Rectal smooth muscle tissue (tissue), 1 donor: Measurements from ENCODE around the gene CNN1.
A peak's percentile ranks its signal among the peaks of the same experiment; 100 is the strongest.
"Not testable (repeated sequence)": the region's sequence is repeated elsewhere in the genome, so short reads cannot be mapped to it uniquely, and the experiment has no call there.

ENCODE experiments used
- H3K27ac ChIP-seq: one replicate; pipeline ENCODE4 v1.7.0; 2013; ENCODE audit warnings: low read depth, low read length, inconsistent platforms
- H3K27me3 ChIP-seq: one replicate; pipeline ENCODE4 v1.7.0; 2013; ENCODE audit warnings: low read length; ENCODE audit not compliant: control insufficient read depth, insufficient read depth
- H3K36me3 ChIP-seq: one replicate; pipeline ENCODE4 v1.7.0; 2013; ENCODE audit warnings: low read length; ENCODE audit not compliant: control insufficient read depth, insufficient read depth
- H3K4me1 ChIP-seq: one replicate; pipeline ENCODE4 v1.7.0; 2013; ENCODE audit warnings: low read length; ENCODE audit not compliant: control insufficient read depth, insufficient read depth
- H3K4me3 ChIP-seq: one replicate; pipeline ENCODE4 v1.7.0; 2013; ENCODE audit warnings: low read length
- H3K9ac ChIP-seq: one replicate; pipeline ENCODE4 v1.7.0; 2013; ENCODE audit warnings: low read length

The CNN1 gene

DNA sequence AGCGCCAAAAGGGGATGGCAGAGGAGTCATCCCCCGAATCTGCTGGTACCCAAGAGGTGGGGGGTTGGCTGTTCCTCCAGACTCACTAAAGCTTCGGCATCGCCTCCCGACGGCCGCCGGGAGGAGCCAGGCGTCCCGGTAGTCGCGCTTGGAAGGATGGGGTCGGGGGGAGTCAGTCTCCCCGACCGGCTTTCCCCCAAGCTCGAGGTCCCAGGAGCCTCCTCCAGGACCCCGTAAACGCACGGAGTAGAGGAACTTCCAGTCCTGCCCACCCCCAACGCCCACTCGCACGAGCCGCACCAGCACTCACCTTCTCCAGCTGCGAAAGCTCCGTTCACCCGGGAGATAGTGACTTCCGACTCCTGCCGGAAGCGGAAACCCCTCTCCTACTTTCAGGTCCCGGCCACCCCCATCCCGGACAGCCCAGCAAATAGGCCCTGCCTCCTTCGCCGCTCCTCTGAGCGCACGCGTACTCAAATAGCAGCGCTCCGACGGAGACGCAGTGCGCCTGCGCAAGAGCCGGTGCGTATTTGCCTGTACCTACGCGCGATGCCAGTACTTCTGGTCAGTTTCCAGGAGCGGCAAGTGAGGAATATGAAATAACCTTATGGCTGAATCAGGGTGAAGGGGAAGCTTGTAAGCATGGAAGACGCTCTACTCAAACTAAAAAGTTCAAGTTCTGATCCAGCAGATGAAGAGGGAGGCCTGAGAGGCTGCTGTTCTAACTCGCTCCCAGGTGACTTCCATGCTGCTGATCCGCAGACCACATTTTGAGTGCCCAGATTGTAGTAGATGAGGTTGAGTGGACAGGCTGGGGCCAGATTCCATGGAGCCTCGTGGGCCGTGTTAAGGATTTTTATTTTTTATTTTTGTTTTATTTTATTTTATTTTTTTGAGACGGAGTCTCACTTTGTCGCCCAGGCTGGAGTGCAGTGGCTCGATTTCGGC lies 20.5 kb downstream of the CNN1 start, which contains the start of gene ELOF1:
Gene ELOF1 (minus strand): TSS at position 350 of the 948 bp plus-strand sequence. CDS start 4,883 bp downstream, outside the sequence.
- Histone ChIP-seq H3K4me1 (peaks cover 5% of the 10 kb centered on the region), H3K4me3 (peak within 1 kb of the TSS; percentile 79), H3K27me3 (no peaks in the 10 kb centered on the region), H3K36me3 (peaks cover 7% of the 10 kb centered on the region), H3K27ac (peak within 1 kb of the TSS; percentile 50), H3K9ac (peak within 1 kb of the TSS; percentile 16)

DNA sequence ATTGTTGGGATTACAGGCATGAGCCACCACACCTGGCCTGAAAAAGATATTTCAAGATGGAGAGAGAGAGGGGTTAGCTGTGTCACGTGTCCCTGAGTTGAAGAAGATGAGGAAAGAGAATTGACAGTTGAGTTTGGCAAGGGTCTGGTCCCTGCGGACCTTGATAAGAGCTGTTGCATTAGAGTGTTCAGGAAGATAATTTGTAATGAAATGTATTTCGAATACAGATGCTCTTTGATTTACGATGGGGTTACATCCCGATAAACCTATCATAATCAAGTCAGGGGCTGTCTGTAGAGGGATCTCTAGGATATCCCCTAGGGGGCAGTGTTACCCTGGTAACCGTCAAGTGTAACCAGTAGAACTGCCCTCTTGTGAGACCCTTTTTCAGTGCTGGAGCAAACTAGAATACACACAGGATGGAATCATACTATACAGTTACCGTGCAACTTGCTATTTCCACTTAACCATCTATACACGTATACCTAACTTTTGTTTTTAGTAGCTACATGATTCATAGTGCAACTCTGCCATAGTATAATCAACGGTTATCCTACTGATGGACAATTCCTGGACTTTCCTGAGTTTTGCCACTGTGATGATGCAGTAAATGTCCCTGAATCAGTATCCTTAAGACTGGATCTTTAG lies 21.9 kb downstream of the CNN1 start:
- H3K4me3 ChIP-seq = peak overlapping the region; percentile 44
- no peaks in the 10 kb centered on the region for H3K27me3 ChIP-seq
- peaks cover 2% of the 10 kb centered on the region for H3K36me3 ChIP-seq
- H3K4me1 ChIP-seq = peaks cover 5% of the 10 kb centered on the region
- no peak overlapping the region for H3K27ac ChIP-seq
- H3K9ac ChIP-seq = no peak overlapping the region

DNA sequence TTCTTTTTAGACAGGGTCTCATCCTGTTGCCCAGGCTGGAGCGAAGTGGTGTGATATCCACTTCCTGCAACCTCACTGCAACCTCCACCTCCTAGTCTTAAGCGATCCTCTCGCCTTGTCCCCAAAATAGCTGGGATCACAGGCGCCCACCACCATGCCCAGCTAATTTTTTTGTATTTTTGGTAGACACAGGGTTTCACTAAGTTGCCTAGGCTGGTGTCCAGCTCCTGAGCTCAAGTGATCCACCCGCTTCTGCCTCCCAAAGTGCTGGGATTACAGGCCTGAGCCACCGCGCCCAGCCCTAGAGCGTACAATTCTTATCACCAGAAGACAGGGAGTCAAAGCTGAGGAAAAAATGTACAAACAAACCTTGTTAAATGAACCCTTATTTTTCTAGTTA lies 24.9 kb downstream of the CNN1 start:
- Histone ChIP-seq H3K4me3 (no peak overlapping the region), H3K27ac (no peak overlapping the region), H3K4me1 (no peaks in the 10 kb centered on the region), H3K27me3 (no peaks in the 10 kb centered on the region), H3K36me3 (no peaks in the 10 kb centered on the region), H3K9ac (no peak overlapping the region)

DNA sequence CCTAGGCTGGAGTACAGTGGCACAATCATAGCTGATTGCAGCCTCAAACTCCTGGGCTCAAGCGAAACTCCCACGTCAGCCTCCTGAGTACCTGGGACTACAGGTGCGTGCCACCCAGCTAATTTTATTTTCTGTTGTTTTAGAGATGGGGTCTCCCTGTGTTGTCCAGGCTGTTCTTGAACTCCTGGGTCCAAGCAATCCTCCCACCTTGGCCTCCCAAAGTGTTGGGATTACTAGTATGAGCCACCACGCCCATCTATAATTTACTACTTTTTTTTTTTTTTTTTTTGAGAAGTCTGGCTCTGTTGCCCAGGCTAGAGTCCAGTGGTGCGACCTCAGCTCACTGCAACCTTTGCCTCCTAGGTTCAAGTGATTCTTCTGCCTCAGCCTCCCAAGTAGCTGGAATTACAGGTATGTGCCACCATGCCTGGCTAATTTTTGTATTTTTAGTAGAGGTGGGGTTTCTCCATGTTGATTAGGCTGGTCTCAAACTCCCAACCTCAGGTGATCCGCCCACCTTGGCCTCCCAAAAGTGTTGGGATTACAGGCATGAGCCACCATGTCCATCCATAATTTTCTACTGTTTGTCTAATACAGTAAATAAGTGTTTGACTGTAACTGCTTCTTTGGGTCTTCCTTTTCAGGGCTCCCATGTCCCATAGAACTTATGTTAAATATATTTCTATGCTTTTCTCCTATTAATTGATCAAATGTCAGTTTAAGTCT lies 25.6 kb downstream of the CNN1 start:
- H3K27me3 ChIP-seq, H3K4me1 ChIP-seq, H3K27ac ChIP-seq, H3K4me3 ChIP-seq, H3K36me3 ChIP-seq, H3K9ac ChIP-seq: not testable (repeated sequence)

DNA sequence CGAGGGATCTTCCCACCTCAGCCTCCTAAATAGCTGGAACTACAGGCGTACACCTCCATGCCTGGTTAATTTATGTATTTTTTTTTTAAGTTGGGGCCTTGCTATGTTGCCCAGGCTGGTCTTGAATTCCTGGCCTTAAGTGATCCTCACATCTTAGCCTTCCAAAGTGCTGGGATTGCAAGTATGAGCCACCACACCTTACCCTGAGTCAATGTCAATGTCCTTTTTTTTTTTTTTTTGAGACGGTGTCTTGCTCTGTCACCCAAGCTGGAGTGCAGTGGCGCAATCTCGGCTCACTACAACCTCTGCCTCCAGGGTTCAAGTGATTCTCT lies 27.0 kb downstream of the CNN1 start:
- not testable (repeated sequence) for H3K27me3 ChIP-seq, H3K36me3 ChIP-seq, H3K27ac ChIP-seq, H3K4me3 ChIP-seq, H3K4me1 ChIP-seq, H3K9ac ChIP-seq

DNA sequence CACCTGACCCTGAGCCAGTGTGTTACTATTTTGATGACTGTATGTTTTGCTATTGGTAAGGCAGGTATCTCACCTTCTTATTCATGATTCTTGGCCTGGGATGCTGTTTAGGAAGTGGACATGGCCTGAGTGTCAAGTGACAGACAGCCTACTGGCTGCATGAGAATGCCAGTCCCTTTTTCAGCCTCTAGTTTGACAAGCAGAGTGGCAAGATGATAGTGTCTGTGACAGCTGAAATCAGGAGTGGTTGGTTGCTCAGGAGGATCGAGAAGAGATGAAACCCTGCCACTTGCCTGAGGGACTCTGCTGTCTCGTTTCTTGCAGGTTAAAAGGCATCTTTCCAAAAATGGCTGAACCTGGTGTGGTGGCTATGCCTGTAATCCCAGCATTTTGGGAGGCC lies 27.5 kb downstream of the CNN1 start:
- Histone ChIP-seq H3K4me3 (no peak overlapping the region), H3K36me3 (no peaks in the 10 kb centered on the region), H3K4me1 (no peaks in the 10 kb centered on the region), H3K9ac (no peak overlapping the region), H3K27ac (no peak overlapping the region), H3K27me3 (no peaks in the 10 kb centered on the region)

DNA sequence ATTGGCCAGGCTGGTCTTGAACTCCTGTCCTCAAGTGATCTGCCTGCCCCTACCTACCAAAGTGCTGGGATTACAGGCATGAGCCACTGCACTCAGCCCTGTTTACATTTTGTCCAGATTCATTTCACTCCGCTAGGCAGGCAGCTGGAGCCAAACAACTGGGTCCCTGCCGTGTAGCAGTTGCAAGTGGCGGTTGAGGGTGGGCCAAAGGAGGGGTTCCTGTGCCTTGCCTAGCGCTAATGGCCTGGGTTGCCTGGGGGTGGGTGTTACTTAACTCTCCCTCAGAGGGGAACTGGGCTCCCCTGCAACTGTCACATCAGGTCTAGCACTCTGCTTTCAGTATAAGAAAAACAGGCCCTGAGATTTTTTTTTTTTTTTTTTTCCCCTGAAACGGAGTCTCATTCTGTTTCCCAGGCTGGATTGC lies 31.4 kb downstream of the CNN1 start:
- no peak overlapping the region for H3K27ac ChIP-seq
- no peaks in the 10 kb centered on the region for H3K36me3 ChIP-seq
- no peak overlapping the region for H3K4me3 ChIP-seq
- H3K27me3 ChIP-seq = no peaks in the 10 kb centered on the region
- H3K4me1 ChIP-seq = no peaks in the 10 kb centered on the region
- no peak overlapping the region for H3K9ac ChIP-seq

DNA sequence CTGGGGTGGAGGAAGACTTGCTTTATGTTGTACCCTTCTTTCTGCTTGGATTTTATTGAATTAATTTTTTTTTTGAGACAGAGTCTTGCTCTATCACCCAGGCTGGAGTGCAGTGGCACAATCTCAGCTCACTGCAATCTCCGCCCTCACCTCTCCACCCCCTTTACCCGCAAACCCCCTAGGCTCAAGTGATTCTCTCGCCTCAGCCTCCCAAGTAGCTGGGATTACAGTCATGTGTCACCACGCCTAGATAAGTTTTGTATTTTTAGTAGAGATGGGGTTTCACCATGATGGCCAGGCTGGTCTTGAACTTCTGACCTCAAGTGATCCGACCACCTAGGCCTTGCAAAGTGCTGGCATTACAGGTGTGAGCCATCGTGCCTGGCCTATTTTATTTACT lies 34.7 kb downstream of the CNN1 start:
- not testable (repeated sequence) for H3K4me1 ChIP-seq, H3K36me3 ChIP-seq, H3K4me3 ChIP-seq, H3K27ac ChIP-seq, H3K9ac ChIP-seq, H3K27me3 ChIP-seq

DNA sequence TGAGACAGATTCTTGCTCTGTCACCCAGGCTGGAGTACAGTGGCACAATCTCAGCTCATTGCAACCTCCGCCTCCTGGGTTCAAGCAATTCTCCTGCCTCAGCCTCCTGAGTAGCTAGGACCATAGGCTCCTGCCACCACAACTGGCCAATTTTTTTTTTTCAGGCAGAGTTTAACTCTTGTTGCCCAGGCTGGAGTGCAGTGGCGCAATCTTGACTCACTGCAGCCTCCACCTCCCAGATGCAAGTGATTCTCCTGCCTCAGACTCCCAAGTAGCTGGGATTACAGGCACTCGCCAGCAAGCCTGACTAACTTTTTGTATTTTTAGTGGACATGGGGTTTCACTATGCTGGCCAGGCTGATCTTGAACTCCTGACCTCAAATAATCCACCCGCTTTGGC lies 35.1 kb downstream of the CNN1 start:
- H3K27ac ChIP-seq, H3K36me3 ChIP-seq, H3K27me3 ChIP-seq, H3K9ac ChIP-seq, H3K4me1 ChIP-seq, H3K4me3 ChIP-seq: not testable (repeated sequence)

DNA sequence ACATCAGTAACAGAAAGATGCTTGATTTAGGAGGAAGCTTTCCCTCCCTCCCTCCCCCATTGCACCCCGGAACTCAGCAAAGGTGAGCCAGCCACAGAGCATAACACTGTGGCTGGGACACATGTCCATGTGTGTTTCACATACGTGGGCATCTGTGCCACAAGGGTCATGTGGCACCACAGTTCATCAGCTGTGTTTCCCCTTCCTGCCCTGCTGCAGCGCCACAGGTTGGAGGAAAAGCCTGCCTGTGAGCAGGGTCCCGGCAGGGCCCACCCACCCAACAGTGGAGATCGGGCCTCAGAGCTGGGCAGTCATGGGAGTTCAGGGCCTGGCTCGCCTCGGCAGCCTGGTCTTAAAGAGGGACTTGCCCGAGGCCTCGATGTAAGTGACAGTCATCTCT lies 36.0 kb downstream of the CNN1 start:
- Histone ChIP-seq H3K27ac (no peak overlapping the region), H3K9ac (no peak overlapping the region), H3K4me3 (no peak overlapping the region), H3K27me3 (peaks cover 5% of the 10 kb centered on the region), H3K36me3 (no peaks in the 10 kb centered on the region), H3K4me1 (no peaks in the 10 kb centered on the region)

DNA sequence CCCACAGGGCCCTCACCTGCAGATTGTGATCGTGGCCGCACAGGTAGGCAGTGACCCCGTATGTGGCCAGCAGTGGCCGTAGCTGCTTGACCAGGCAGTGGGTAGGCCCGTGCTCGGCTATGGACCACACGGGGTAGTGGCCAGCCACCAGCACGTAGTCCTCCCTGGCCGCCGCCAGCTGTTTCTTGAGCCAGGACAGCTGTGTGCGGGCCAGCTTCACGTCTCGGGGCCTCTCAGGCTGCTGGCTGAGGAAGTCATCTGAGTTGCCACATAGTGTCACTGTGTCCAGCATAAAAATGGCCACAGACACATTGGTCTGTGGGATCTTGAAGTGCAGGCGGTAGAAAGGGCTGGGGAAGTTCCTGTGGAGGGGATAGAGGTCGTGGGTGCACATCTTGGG lies 37.6 kb downstream of the CNN1 start:
- Histone ChIP-seq H3K36me3 (no peaks in the 10 kb centered on the region), H3K4me3 (no peak overlapping the region), H3K27me3 (peaks cover 5% of the 10 kb centered on the region), H3K4me1 (no peaks in the 10 kb centered on the region), H3K9ac (no peak overlapping the region), H3K27ac (no peak overlapping the region)

DNA sequence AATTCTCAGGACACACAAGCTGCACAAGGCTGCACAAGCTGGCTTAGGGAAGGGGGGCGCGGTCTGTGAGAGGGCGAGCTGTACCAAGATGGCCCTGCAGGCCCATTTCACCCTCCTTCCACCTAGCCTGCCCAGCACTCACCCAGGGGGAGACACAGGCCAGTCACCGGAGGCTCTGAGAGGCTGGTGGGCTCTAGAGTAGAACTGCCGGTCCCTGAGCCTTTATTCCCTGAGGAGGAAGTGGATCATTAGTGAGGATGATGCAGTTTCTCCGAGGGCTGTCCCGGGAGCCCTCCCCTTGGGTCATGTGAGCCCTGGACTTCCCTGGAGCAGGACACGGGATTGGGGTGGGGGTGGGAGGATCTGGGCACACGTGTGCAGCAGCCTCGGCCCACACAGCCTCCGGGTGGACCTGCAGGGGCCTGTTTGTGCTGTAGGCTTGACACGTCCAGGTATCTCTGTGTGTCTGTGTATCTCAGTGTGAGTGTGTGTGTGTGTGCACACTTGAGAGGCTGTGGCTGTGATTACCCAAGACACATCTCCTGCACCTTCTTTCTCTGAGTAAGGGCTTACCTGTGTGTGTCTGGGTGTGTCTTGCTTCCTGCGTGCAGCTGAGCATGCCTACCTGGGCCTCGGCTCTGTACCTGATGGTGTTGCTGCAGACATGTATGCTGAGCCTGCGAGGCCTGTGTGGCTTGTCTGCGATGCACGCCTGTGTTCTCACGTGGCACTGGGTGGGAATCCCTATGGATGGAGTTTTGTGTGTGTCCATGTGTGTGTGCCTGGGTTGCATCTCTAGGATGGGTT lies 39.0 kb downstream of the CNN1 start, which contains the start of gene ACP5:
Gene ACP5 (minus strand): TSS at position 195 of the 807 bp plus-strand sequence. CDS start 328 bp downstream, outside the sequence.
- no peak within 1 kb of the TSS for H3K27ac ChIP-seq
- peaks cover 5% of the 10 kb centered on the region for H3K27me3 ChIP-seq
- H3K36me3 ChIP-seq = no peaks in the 10 kb centered on the region
- peak within 1 kb of the TSS; percentile 1 for H3K9ac ChIP-seq
- peak within 1 kb of the TSS; percentile 47 for H3K4me3 ChIP-seq
- no peaks in the 10 kb centered on the region for H3K4me1 ChIP-seq
